K562 (cell line): ENCODE measurements around the gene SOCS7. TPM values are rescaled to one million over a fixed set of nuclear protein-coding genes. Genes with fewer than 3 reads are reported as not detected.

ENCODE experiments used
- ATAC-seq: fragments of 200-7000 bp; cut with Tn5 transposase; 3 replicates; pipeline ENCODE4 v1.9.1; 2020; ENCODE audit warnings: moderate library complexity
- BruUV-seq: library from RNA; stranded (reverse); fragments of 400-500 nt; replicated peaks from 2 replicates; lab custom pipeline; 2021; lab: Mats Ljungman, UMichigan
- CTCF ChIA-PET: fragments of 300-600 bp; formaldehyde crosslinking; extraction: SDS; loops from one replicate; lab custom pipeline; 2021; ENCODE audit warnings: low intra/inter-chr PET ratio; lab: Yijun Ruan, JAX
- POLR2A ChIA-PET: fragments of 300-600, 350-650 bp; sonication (Branson Sonifier 250); formaldehyde crosslinking; extraction: SDS; loops from one replicate; lab custom pipeline; 2021; ENCODE audit warnings: antibody characterized with exemption, inconsistent platforms; lab: Yijun Ruan, JAX
- DNase-seq, 4 experiments: peaks; one replicate each; pipeline versions ENCODE4 v3.0.0 to v3.0.0-alpha.2; 2011 to 2018; ENCODE audit warnings: low spot score in 3 of 4, mixed read lengths in 3 of 4; ENCODE audit errors: extremely low read depth in 1 of 4
- FAIRE-seq: peaks from 2 replicates; lab custom pipeline; 2011; peaks lifted over from hg19 to GRCh38; lab: Jason Lieb, UNC
- H2AFZ ChIP-seq: 2 replicates; pipeline ENCODE4 v1.6.0; 2011; ENCODE audit warnings: low read depth, low read length, control low read depth, inconsistent platforms
- H3K27ac ChIP-seq: fragments of 200-600 bp; 3 replicates; pipeline ENCODE4 v1.8.0; 2011; ENCODE audit warnings: low read depth, mild to moderate bottlenecking, control low read depth, inconsistent platforms, low read length, moderate library complexity, mixed read lengths; ENCODE audit errors: extremely low read depth
- H3K27me3 ChIP-seq, 2 experiments: fragments of 300-600 bp in 1 of 2; 2 replicates in 1 of 2; 3 replicates in 1 of 2; pipeline versions ENCODE4 v1.6.0 to v1.8.0; 2011; ENCODE audit warnings: inconsistent platforms in 2 of 2, low read length in 2 of 2, mild to moderate bottlenecking in 1 of 2, mixed read lengths in 1 of 2, moderate library complexity in 1 of 2; ENCODE audit not compliant: control insufficient read depth in 2 of 2, insufficient read depth in 2 of 2
- H3K36me3 ChIP-seq: fragments of 300-600 bp; 3 replicates; pipeline ENCODE4 v1.8.0; 2011; ENCODE audit warnings: mild to moderate bottlenecking, low read length, inconsistent platforms; ENCODE audit not compliant: control insufficient read depth, insufficient read depth
- H3K4me1 ChIP-seq, 2 experiments: fragments of 200-600 bp in 1 of 2; replicated peaks in 1 of 2; 2 replicates in 1 of 2; 3 replicates in 1 of 2; pipeline versions ENCODE4 v1.5.1 to v1.8.0; 2011; ENCODE audit warnings: inconsistent platforms in 2 of 2, low read length in 2 of 2, mild to moderate bottlenecking in 1 of 2, mixed read lengths in 1 of 2, moderate library complexity in 1 of 2; ENCODE audit not compliant: control insufficient read depth in 2 of 2, insufficient read depth in 2 of 2
- H3K4me2 ChIP-seq: 2 replicates; pipeline ENCODE4 v1.6.1; 2011; ENCODE audit warnings: low read length, control low read depth, inconsistent platforms, mixed read lengths; ENCODE audit not compliant: insufficient read depth
- H3K4me3 ChIP-seq: fragments of 200-600 bp; sonication (generic), shearing (Covaris generic); 2 replicates; pipeline ENCODE4 v1.5.1; 2016; ENCODE audit warnings: control low read depth, inconsistent platforms
- H3K79me2 ChIP-seq: fragments of 200-600 bp; 3 replicates; pipeline ENCODE4 v1.8.0; 2011; ENCODE audit warnings: low read length, inconsistent platforms; ENCODE audit not compliant: control insufficient read depth, insufficient read depth
- H3K9ac ChIP-seq, 2 experiments: 2 replicates each; pipeline versions ENCODE4 v1.6.0 to v1.6.1; 2011; ENCODE audit warnings: low read depth in 2 of 2, low read length in 2 of 2, control low read depth in 1 of 2, inconsistent platforms in 1 of 2, mild to moderate bottlenecking in 1 of 2, mixed read lengths in 1 of 2; ENCODE audit not compliant: insufficient read depth in 1 of 2
- H3K9me1 ChIP-seq: one replicate; pipeline ENCODE4 v1.6.0; 2011; ENCODE audit warnings: inconsistent platforms, mild to moderate bottlenecking, low read length, moderate library complexity; ENCODE audit not compliant: control insufficient read depth, insufficient read depth
- H3K9me3 ChIP-seq: replicated peaks from 2 replicates; pipeline ENCODE4 v1.5.1; 2011; ENCODE audit warnings: low read depth, low read length, inconsistent platforms; ENCODE audit not compliant: control insufficient read depth, insufficient read depth
- H4K20me1 ChIP-seq: replicated peaks from 2 replicates; pipeline ENCODE4 v1.6.1; 2011; ENCODE audit warnings: low read length, inconsistent platforms, mixed read lengths; ENCODE audit not compliant: control insufficient read depth, insufficient read depth
- MED1 ChIP-seq: sonication (generic); formaldehyde crosslinking; IDR thresholded peaks from 2 replicates; pipeline ENCODE4 v1.8.1; 2023; ENCODE audit warnings: missing genetic modification reagents, borderline replicate concordance
- VEZF1 ChIP-seq: fragments of 200-800 bp; sonication (Bioruptor generic); IDR thresholded peaks from 2 replicates; pipeline ENCODE4 v1.6.1; 2017; ENCODE audit warnings: missing genetic modification characterization, missing compliant biosample characterization
- WGBS: fragments of 100-300 bp; shearing (Covaris generic); methylation state at CpG from one replicate; pipeline ENCODE4 v1.1.6; 2016; ENCODE audit warnings: low coverage, mixed read lengths; ENCODE audit not compliant: insufficient coverage; ENCODE audit errors: missing lambda C conversion rate; 5-methylcytosine and 5-hydroxymethylcytosine counted together
- in situ Hi-C: fragments of 300-500 bp; cut with MboI; formaldehyde crosslinking; loops from 4 replicates; pipeline ENCODE4 v1.15.0; 2018; ENCODE audit warnings: inconsistent platforms, mixed read lengths
- intact Hi-C: fragments of 100-400 bp; cut with micrococcal nuclease; formaldehyde crosslinking; loops from 2 replicates; pipeline ENCODE4 v1.14.2; 2022
- polyA plus RNA-seq, 8 experiments: library from polyadenylated mRNA; depleted of rRNA in 4 of 8; stranded (reverse) in 5 of 8; unstranded in 3 of 8; fragments of >200 nt; fragmentation: Nextera tagmentation in 2 of 8; fragmentation: Illumina TruSeq in 1 of 8; extraction: Ambion mirVana in 2 of 8; extraction: Trizol in 1 of 8; gene quantifications; 2 replicates each; pipeline versions ENCODE4 v1.2.1 to v1.2.3, GENCODE V29; 2011 to 2014; ENCODE audit warnings: inconsistent platforms in 1 of 8, missing spikeins in 1 of 8
- total RNA-seq, 7 experiments: library from RNA; depleted of rRNA in 6 of 7; stranded (reverse); fragments of >200 nt in 6 of 7; fragmentation: Illumina TruSeq in 2 of 7; extraction: Trizol in 2 of 7; gene quantifications; 2 replicates each; pipeline versions ENCODE4 v1.2.1 to v1.2.3, GENCODE V29; 2011 to 2021; ENCODE audit warnings: low replicate concordance in 1 of 7
- TF ChIP-seq, protein P1 (sequence below): fragments of 450-650 bp; IDR thresholded peaks from 2 replicates; pipeline ENCODE4 v1.6.1; 2016; ENCODE audit warnings: low read depth
- TF ChIP-seq, protein P2 (sequence below), 3 experiments: fragments of 200-800 bp in 1 of 3; sonication (Bioruptor generic) in 1 of 3; sonication (generic) in 1 of 3; formaldehyde crosslinking in 1 of 3; IDR thresholded peaks; 2 replicates each; pipeline versions ENCODE4 v1.6.1 to v1.8.0; 2016 to 2022; ENCODE audit warnings: mild to moderate bottlenecking in 2 of 3, missing compliant biosample characterization in 2 of 3, missing genetic modification characterization in 2 of 3, missing genetic modification reagents in 1 of 3

The SOCS7 gene
- total and polyA plus RNA-seq, 9 of the 15 experiments (the other 6 are each of a cell fraction or from before 2014, with no cell fraction given), result 0.94 to 14.5 (median 8.2) TPM

DNA sequence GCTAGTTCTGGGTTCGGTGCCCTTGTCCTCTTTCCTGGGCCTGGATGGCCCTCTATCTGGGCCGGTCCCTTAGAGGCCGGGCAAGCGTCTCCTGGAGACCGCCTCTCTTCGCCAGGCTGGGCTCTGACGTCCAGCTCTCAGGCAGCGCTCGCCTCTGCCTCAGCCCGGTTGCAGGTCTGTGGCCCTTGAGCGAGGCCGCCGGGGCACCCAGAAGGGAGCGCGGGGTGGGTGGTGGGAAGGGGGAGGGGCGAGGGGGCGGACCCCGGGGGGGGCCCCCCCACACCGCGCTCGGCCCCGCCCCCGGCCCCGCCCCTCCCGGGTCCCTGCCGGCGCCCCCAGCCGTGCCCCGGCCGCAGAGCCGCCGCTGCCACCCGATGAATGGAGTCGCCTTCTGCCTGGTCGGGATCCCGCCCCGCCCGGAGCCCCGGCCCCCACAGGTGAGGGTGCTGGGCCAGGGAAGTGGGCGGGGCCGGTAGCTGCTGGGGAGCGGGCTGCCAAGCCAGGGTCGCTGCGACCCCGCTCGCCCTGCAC is 76.5 kb downstream of the SOCS7 start, which contains the start of gene ARHGAP23:
TSS of gene ARHGAP23 (plus strand) at position 353 of the 531 bp plus-strand sequence. CDS start at position 375, 22 bp downstream.
- H3K9ac ChIP-seq, result peak within 1 kb of the TSS in 1 of 2 experiments; percentile 55; a peak in 2 of 4 replicates
- H3K4me2 ChIP-seq, result no peak within 1 kb of the TSS; the same call in 1 of the 2 replicates
- ATAC-seq, result peak; percentile 57
- DNase-seq, result peak in 3 of 4 experiments; percentile 63 to 90 (median 90)
- H4K20me1 ChIP-seq, result peaks cover 9% of the 10 kb centered on the region; the same call in 1 of the 2 replicates
- peaks cover 4 to 28% of the 10 kb centered on the region in 2 experiments; a peak in 4 of 5 replicates for H3K27me3 ChIP-seq
- H2AFZ ChIP-seq, result 0 out of 2 replicates have a peak within 1 kb of the TSS, but pooled peaks have one; percentile 23
- H3K79me2 ChIP-seq, result no peaks in the 10 kb centered on the region
- FAIRE-seq, result no peak
- no peaks in the 10 kb centered on the region for H3K36me3 ChIP-seq
- BruUV-seq, result no TSS peak
- TF ChIP-seq, protein P1, sequence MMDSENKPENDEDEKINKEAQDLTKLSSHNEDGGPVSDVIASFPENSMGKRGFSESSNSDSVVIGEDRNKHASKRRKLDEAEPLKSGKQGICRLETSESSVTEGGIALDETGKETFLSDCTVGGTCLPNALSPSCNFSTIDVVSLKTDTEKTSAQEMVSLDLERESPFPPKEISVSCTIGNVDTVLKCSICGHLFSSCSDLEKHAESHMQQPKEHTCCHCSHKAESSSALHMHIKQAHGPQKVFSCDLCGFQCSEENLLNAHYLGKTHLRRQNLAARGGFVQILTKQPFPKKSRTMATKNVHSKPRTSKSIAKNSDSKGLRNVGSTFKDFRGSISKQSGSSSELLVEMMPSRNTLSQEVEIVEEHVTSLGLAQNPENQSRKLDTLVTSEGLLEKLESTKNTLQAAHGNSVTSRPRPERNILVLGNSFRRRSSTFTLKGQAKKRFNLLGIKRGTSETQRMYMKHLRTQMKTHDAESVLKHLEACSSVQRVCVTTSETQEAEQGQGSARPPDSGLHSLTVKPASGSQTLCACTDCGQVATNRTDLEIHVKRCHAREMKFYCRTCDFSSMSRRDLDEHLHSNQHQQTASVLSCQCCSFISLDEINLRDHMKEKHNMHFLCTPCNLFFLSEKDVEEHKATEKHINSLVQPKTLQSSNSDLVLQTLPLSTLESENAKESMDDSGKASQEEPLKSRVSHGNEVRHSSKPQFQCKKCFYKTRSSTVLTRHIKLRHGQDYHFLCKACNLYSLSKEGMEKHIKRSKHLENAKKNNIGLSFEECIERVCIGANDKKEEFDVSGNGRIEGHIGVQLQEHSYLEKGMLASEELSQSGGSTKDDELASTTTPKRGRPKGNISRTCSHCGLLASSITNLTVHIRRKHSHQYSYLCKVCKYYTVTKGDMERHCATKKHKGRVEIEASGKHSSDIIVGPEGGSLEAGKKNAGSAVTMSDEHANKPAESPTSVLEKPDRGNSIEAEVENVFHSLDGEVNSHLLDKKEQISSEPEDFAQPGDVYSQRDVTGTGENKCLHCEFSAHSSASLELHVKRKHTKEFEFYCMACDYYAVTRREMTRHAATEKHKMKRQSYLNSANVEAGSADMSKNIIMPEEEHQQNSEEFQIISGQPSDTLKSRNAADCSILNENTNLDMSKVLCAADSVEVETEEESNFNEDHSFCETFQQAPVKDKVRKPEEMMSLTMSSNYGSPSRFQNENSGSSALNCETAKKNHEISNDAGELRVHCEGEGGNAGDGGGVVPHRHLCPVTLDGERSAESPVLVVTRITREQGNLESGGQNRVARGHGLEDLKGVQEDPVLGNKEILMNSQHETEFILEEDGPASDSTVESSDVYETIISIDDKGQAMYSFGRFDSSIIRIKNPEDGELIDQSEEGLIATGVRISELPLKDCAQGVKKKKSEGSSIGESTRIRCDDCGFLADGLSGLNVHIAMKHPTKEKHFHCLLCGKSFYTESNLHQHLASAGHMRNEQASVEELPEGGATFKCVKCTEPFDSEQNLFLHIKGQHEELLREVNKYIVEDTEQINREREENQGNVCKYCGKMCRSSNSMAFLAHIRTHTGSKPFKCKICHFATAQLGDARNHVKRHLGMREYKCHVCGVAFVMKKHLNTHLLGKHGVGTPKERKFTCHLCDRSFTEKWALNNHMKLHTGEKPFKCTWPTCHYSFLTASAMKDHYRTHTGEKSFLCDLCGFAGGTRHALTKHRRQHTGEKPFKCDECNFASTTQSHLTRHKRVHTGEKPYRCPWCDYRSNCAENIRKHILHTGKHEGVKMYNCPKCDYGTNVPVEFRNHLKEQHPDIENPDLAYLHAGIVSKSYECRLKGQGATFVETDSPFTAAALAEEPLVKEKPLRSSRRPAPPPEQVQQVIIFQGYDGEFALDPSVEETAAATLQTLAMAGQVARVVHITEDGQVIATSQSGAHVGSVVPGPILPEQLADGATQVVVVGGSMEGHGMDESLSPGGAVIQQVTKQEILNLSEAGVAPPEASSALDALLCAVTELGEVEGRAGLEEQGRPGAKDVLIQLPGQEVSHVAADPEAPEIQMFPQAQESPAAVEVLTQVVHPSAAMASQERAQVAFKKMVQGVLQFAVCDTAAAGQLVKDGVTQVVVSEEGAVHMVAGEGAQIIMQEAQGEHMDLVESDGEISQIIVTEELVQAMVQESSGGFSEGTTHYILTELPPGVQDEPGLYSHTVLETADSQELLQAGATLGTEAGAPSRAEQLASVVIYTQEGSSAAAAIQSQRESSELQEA, result no peak
- TF ChIP-seq MED1 (CRISPR knock-in tag) (no peak), VEZF1 (CRISPR knock-in tag) (peak; percentile 93)
- TF ChIP-seq, protein P2, sequence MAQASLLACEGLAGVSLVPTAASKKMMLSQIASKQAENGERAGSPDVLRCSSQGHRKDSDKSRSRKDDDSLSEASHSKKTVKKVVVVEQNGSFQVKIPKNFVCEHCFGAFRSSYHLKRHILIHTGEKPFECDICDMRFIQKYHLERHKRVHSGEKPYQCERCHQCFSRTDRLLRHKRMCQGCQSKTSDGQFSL (CRISPR knock-in tag; IDR thresholded peaks at IDR 0.05), result no peak
- TF ChIP-seq, protein P2 (tag; IDR thresholded peaks at IDR 0.05), result peak in 1 of 2 experiments; percentile 78; a peak in 2 of 4 replicates
- no peaks in the 10 kb centered on the region for H3K9me1 ChIP-seq
- H3K27ac ChIP-seq, result no peak within 1 kb of the TSS
- ChIA-PET CTCF (no interaction called here), POLR2A (no interaction called here)
- intact Hi-C loops, result no loop called here
- no peak within 1 kb of the TSS for H3K4me3 ChIP-seq
- H3K4me1 ChIP-seq, result peaks cover 0 to 17% of the 10 kb centered on the region in 2 experiments; a peak in 2 of 5 replicates
- no peaks in the 10 kb centered on the region for H3K9me3 ChIP-seq
- 9% methylated on average over 9 of the region's 46 CpGs for WGBS
- in situ Hi-C loops, result no loop called here
